H1 (cell line): ENCODE data around the gene SLC2A4. TPM values are rescaled to one million over a fixed set of nuclear protein-coding genes. Genes with fewer than 3 reads are reported as not detected.

Experiments used
- CTCF ChIA-PET: fragments of 300-600 bp; sonication (Branson Sonifier 250); formaldehyde crosslinking; loops from one replicate; lab custom pipeline; 2021; ENCODE audit not compliant: partially characterized antibody; lab: Charles Lee
- POLR2A ChIA-PET: fragments of 300-600 bp; sonication (Branson Sonifier 250); formaldehyde crosslinking; loops from one replicate; lab custom pipeline; 2021; ENCODE audit warnings: inconsistent platforms; ENCODE audit not compliant: partially characterized antibody; lab: Charles Lee
- DNase-seq, 2 experiments: peaks; one replicate each; pipeline versions ENCODE4 v3.0.0 to v3.0.0-alpha.2; 2010 to 2022; ENCODE audit warnings: low spot score in 2 of 2, low read depth in 1 of 2, mixed read lengths in 1 of 2
- FAIRE-seq: peaks from 2 replicates; lab custom pipeline; 2011; peaks lifted over from hg19 to GRCh38; lab: Jason Lieb, UNC
- H2AFZ ChIP-seq: 2 replicates; pipeline ENCODE4 v1.8.1; 2012; ENCODE audit warnings: low read length, inconsistent platforms
- H2AK5ac ChIP-seq: 2 replicates; pipeline ENCODE4 v1.6.1; 2013; ENCODE audit warnings: low read depth, low read length
- H2BK120ac ChIP-seq: replicated peaks from 2 replicates; pipeline ENCODE3; 2013; ENCODE audit warnings: low read depth, low read length, inconsistent platforms
- H2BK12ac ChIP-seq: 2 replicates; pipeline ENCODE4 v1.6.1; 2013; ENCODE audit warnings: low read depth, low read length
- H2BK15ac ChIP-seq: 2 replicates; pipeline ENCODE4 v1.6.1; 2013; ENCODE audit warnings: low read length
- H2BK20ac ChIP-seq: 2 replicates; pipeline ENCODE4 v1.6.1; 2013; ENCODE audit warnings: low read length
- H2BK5ac ChIP-seq: 2 replicates; pipeline ENCODE4 v1.6.1; 2013; ENCODE audit warnings: low read depth, low read length
- H3K14ac ChIP-seq: 2 replicates; pipeline ENCODE4 v1.6.1; 2013; ENCODE audit warnings: inconsistent platforms; ENCODE audit not compliant: insufficient read length
- H3K18ac ChIP-seq: 2 replicates; pipeline ENCODE4 v1.6.1; 2013; ENCODE audit warnings: low read length; ENCODE audit errors: extremely low read depth
- H3K23ac ChIP-seq: 2 replicates; pipeline ENCODE4 v1.6.1; 2013; ENCODE audit warnings: inconsistent platforms; ENCODE audit not compliant: insufficient read length
- H3K23me2 ChIP-seq: 2 replicates; pipeline ENCODE4 v1.6.1; 2013; ENCODE audit warnings: low read depth, low read length
- H3K27ac ChIP-seq: 2 replicates; pipeline ENCODE4 v1.6.1; 2011; ENCODE audit warnings: low read depth, low read length, inconsistent platforms
- H3K27me3 ChIP-seq, 4 experiments: replicated peaks in 1 of 4; 1 replicate in 1 of 4; 2 replicates in 3 of 4; pipeline versions ENCODE4 v1.6.1 to v1.8.1; 2011 to 2013; ENCODE audit warnings: low read length in 3 of 4, mild to moderate bottlenecking in 3 of 4, inconsistent platforms in 2 of 4, mixed read lengths in 2 of 4, moderate library complexity in 1 of 4; ENCODE audit not compliant: control insufficient read depth in 3 of 4, insufficient read depth in 3 of 4; ENCODE audit errors: extremely low read depth in 1 of 4
- H3K36me3 ChIP-seq, 4 experiments: 2 replicates each; pipeline versions ENCODE4 v1.6.1 to v1.8.1; 2011 to 2013; ENCODE audit warnings: mild to moderate bottlenecking in 4 of 4, low read length in 3 of 4, moderate library complexity in 2 of 4, control low read depth in 1 of 4, inconsistent platforms in 1 of 4; ENCODE audit not compliant: insufficient read depth in 4 of 4, control insufficient read depth in 2 of 4
- H3K4ac ChIP-seq: replicated peaks from 2 replicates; pipeline ENCODE3; 2013; ENCODE audit warnings: low read length, low read depth, mixed read lengths, inconsistent platforms; ENCODE audit not compliant: insufficient read length
- H3K4me1 ChIP-seq, 4 experiments: replicated peaks in 1 of 4; 1 replicate in 1 of 4; 2 replicates in 3 of 4; pipeline versions ENCODE4 v1.6.1 to v1.8.1; 2011 to 2013; ENCODE audit warnings: low read length in 3 of 4, inconsistent platforms in 2 of 4, mixed read lengths in 1 of 4; ENCODE audit not compliant: insufficient read depth in 4 of 4, control insufficient read depth in 3 of 4
- H3K4me2 ChIP-seq, 2 experiments: 2 replicates each; pipeline versions ENCODE4 v1.6.1 to v1.8.1; 2011 to 2013; ENCODE audit warnings: low read depth in 2 of 2, low read length in 2 of 2, control low read depth in 1 of 2, inconsistent platforms in 1 of 2, mild to moderate bottlenecking in 1 of 2; ENCODE audit not compliant: insufficient read depth in 1 of 2
- H3K4me3 ChIP-seq, 4 experiments: fragments of 200-600, 300-600 bp in 1 of 4; sonication (generic), shearing (Covaris generic), sonication (Bioruptor Twin) in 1 of 4; 2 replicates each; pipeline versions ENCODE4 v1.5.1 to v1.8.1; 2011 to 2016; ENCODE audit warnings: low read length in 4 of 4, low read depth in 3 of 4, control low read depth in 2 of 4, inconsistent platforms in 2 of 4, mild to moderate bottlenecking in 2 of 4, mixed read lengths in 1 of 4, moderate library complexity in 1 of 4; ENCODE audit not compliant: insufficient read depth in 2 of 4; ENCODE audit errors: extremely low read depth in 1 of 4
- H3K56ac ChIP-seq: replicated peaks from 2 replicates; pipeline ENCODE3; 2013; ENCODE audit warnings: low read depth, mild to moderate bottlenecking, mixed read lengths, low read length, inconsistent platforms; ENCODE audit not compliant: insufficient read length
- H3K79me1 ChIP-seq: 2 replicates; pipeline ENCODE4 v1.6.1; 2013; ENCODE audit warnings: low read depth, low read length, control low read depth
- H3K79me2 ChIP-seq, 2 experiments: 2 replicates each; pipeline versions ENCODE4 v1.6.1 to v1.8.1; 2012 to 2013; ENCODE audit warnings: low read length in 2 of 2, mild to moderate bottlenecking in 2 of 2, inconsistent platforms in 1 of 2; ENCODE audit not compliant: insufficient read depth in 2 of 2, control insufficient read depth in 1 of 2
- H3K9ac ChIP-seq, 4 experiments: replicated peaks in 1 of 4; 1 replicate in 1 of 4; 2 replicates in 3 of 4; pipeline versions ENCODE4 v1.6.1 to v1.8.1; 2011 to 2013; ENCODE audit warnings: low read depth in 3 of 4, low read length in 3 of 4, control low read depth in 2 of 4, mild to moderate bottlenecking in 2 of 4, moderate library complexity in 2 of 4, inconsistent platforms in 1 of 4; ENCODE audit errors: extremely low read depth in 1 of 4
- H3K9me3 ChIP-seq, 2 experiments: 2 replicates each; pipeline versions ENCODE4 v1.6.1 to v1.8.1; 2012 to 2013; ENCODE audit warnings: mild to moderate bottlenecking in 2 of 2, moderate library complexity in 2 of 2, control low read depth in 1 of 2, inconsistent platforms in 1 of 2, low read depth in 1 of 2, low read length in 1 of 2, mixed read lengths in 1 of 2; ENCODE audit not compliant: insufficient read depth in 2 of 2
- H4K20me1 ChIP-seq, 2 experiments: replicated peaks in 1 of 2; 2 replicates each; pipeline versions ENCODE3 to v1.8.1; 2011 to 2013; ENCODE audit warnings: inconsistent platforms in 2 of 2, low read length in 2 of 2, mild to moderate bottlenecking in 1 of 2; ENCODE audit not compliant: insufficient read depth in 2 of 2, control insufficient read depth in 1 of 2
- H4K5ac ChIP-seq: 2 replicates; pipeline ENCODE4 v1.6.1; 2013; ENCODE audit warnings: low read length, low read depth, mixed read lengths, inconsistent platforms; ENCODE audit not compliant: insufficient read length
- H4K8ac ChIP-seq: 2 replicates; pipeline ENCODE4 v1.8.0; 2013; ENCODE audit warnings: mild to moderate bottlenecking, moderate library complexity, low read length, inconsistent platforms; ENCODE audit not compliant: insufficient read depth; ENCODE audit errors: extremely low read depth
- H4K91ac ChIP-seq: replicated peaks from 2 replicates; pipeline ENCODE3; 2013; ENCODE audit warnings: low read length, mixed read lengths, inconsistent platforms; ENCODE audit not compliant: insufficient read length
- ATF2 ChIP-seq: IDR thresholded peaks from 2 replicates; pipeline ENCODE4 v1.6.1; 2012; ENCODE audit warnings: low read length, inconsistent platforms
- ATF3 ChIP-seq: IDR thresholded peaks from 2 replicates; pipeline ENCODE4 v1.6.1; 2011; ENCODE audit warnings: low read depth, mild to moderate bottlenecking, low read length; ENCODE audit not compliant: insufficient read depth
- EZH2 ChIP-seq: fragments of 200-600 bp; sonication (generic); IDR thresholded peaks from 2 replicates; pipeline ENCODE4 v1.7.1; 2012; ENCODE audit warnings: low read depth, mild to moderate bottlenecking, moderate library complexity, low read length, inconsistent platforms; ENCODE audit not compliant: severe bottlenecking
- JUND ChIP-seq: IDR thresholded peaks from 2 replicates; pipeline ENCODE4 v1.6.1; 2011; ENCODE audit warnings: mild to moderate bottlenecking, improper control_type of control experiment, low read length
- RAD21 ChIP-seq, 2 experiments: IDR thresholded peaks in 1 of 2; conservative IDR thresholded peaks in 1 of 2; 2 replicates each; pipeline ENCODE4 v1.6.1; 2011; ENCODE audit warnings: low read depth in 2 of 2, low read length in 2 of 2, improper control_type of control experiment in 1 of 2, inconsistent platforms in 1 of 2, mild to moderate bottlenecking in 1 of 2, moderate library complexity in 1 of 2
- RXRA ChIP-seq: IDR thresholded peaks from 2 replicates; pipeline ENCODE4 v1.6.1; 2011; ENCODE audit warnings: low read depth, mild to moderate bottlenecking, low read length, moderate library complexity; ENCODE audit not compliant: insufficient read depth
- SIX5 ChIP-seq: IDR thresholded peaks from 2 replicates; pipeline ENCODE4 v1.6.1; 2011; ENCODE audit warnings: mild to moderate bottlenecking, low read depth, low read length
- SP4 ChIP-seq: IDR thresholded peaks from 2 replicates; pipeline ENCODE4 v1.6.1; 2012; ENCODE audit warnings: low read length, inconsistent platforms
- TBP ChIP-seq: IDR thresholded peaks from 2 replicates; pipeline ENCODE4 v1.6.1; 2011; ENCODE audit warnings: low read depth, low read length, improper control_type of control experiment
- YY1 ChIP-seq: IDR thresholded peaks from 2 replicates; pipeline ENCODE4 v1.6.1; 2011; ENCODE audit warnings: low read depth, mild to moderate bottlenecking, low read length
- WGBS, 2 experiments: shearing (Covaris generic) in 1 of 2; methylation state at CpG; one replicate each; pipeline versions ENCODE4 v1.1.6 to v1.1.7; 2013 to 2015; ENCODE audit warnings: low lambda C conversion rate in 2 of 2, mixed read lengths in 2 of 2, inconsistent platforms in 1 of 2, low coverage in 1 of 2, missing lambda C conversion rate in 1 of 2; ENCODE audit not compliant: insufficient replicate concordance in 2 of 2, insufficient coverage in 1 of 2, insufficient read length in 1 of 2; ENCODE audit errors: extremely low coverage in 1 of 2, missing lambda C conversion rate in 1 of 2; 5-methylcytosine and 5-hydroxymethylcytosine counted together
- polyA plus RNA-seq, 7 experiments: library from polyadenylated mRNA; depleted of rRNA in 3 of 7; stranded (reverse) in 5 of 7; unstranded in 2 of 7; fragments of >200 nt in 5 of 7; fragments of 200-250 nt in 2 of 7; gene quantifications; 1 replicate in 5 of 7; 2 replicates in 1 of 7; 4 replicates in 1 of 7; pipeline versions ENCODE4 v1.2.1 to v1.2.3, GENCODE V29; 2011 to 2013; ENCODE audit warnings: missing spikeins in 2 of 7, mixed read lengths in 2 of 7
- total RNA-seq: library from RNA; stranded (reverse); fragmentation: NEBNext Ultra II Directional; extraction: Animal tissue kit (Norgen Biotek cat#: 25700); gene quantifications from 2 replicates; pipeline ENCODE4 v1.2.1, GENCODE V29; 2021

The SLC2A4 gene
- total and polyA plus RNA-seq, 2 of the 8 experiments (the other 6 are each of a cell fraction or from before 2014, with no cell fraction given) = 5.7 to 6.9 TPM

GRCh38 chr17:7328009-7328408, 46.5 kb downstream of the SLC2A4 start:
- no peak overlapping the region; a peak in 1 of 7 replicates for H3K9ac ChIP-seq
- H3K56ac ChIP-seq = no peak overlapping the region
- no peak for DNase-seq
- peaks cover 8 to 16% (median 14%) of the 10 kb centered on the region in 4 experiments for H3K36me3 ChIP-seq
- peaks cover 0 to 14% of the 10 kb centered on the region in 2 experiments; a peak in 2 of 4 replicates for H3K79me2 ChIP-seq
- no peaks in the 10 kb centered on the region; a peak in 1 of 7 replicates for H3K27me3 ChIP-seq
- H4K5ac ChIP-seq = no peak overlapping the region
- no peak for FAIRE-seq
- 100% methylated on average over 1 of the region's 1 CpG; no CpG with 5 or more reads in 1 of the 2 experiments for WGBS, 2 experiments
- H3K23me2 ChIP-seq = peaks cover 8% of the 10 kb centered on the region
- peaks cover 2% of the 10 kb centered on the region; the same call in 1 of the 2 replicates for H3K79me1 ChIP-seq
- peak overlapping the region in 3 of 4 experiments; percentile 9 to 75 (median 69); a peak in 5 of 8 replicates for H3K4me3 ChIP-seq
- H3K4me1 ChIP-seq = peaks cover 0 to 19% (median 8%) of the 10 kb centered on the region in 4 experiments; a peak in 6 of 7 replicates
- peaks cover 2 to 6% of the 10 kb centered on the region in 2 experiments for H4K20me1 ChIP-seq
- POLR2A ChIA-PET = interaction anchor here (1.0 to 13.4 kb wide), 4 partner anchors 7 to 248 kb away, joined by 4 to 223 read pairs (median 22); partner anchors contain the start of genes ACAP1 and GPS2
- no peak overlapping the region for H3K27ac ChIP-seq
- no peak overlapping the region for H3K23ac ChIP-seq
- no peak overlapping the region for H2AFZ ChIP-seq
- no peak overlapping the region for H2AK5ac ChIP-seq
- H3K9me3 ChIP-seq = no peaks in the 10 kb centered on the region
- H2BK20ac ChIP-seq = no peak overlapping the region
- H3K18ac ChIP-seq = no peak overlapping the region
- H2BK15ac ChIP-seq = no peak overlapping the region
- no peak overlapping the region for H2BK120ac ChIP-seq
- no peak overlapping the region for H2BK5ac ChIP-seq
- no peak overlapping the region for H3K14ac ChIP-seq
- peak overlapping the region; percentile 96 to 98; a peak in 2 of 4 replicates for H3K4me2 ChIP-seq
- CTCF ChIA-PET = interaction anchor here (1.2 to 9.3 kb wide), 6 partner anchors 7 to 57 kb away, joined by 3 to 167 read pairs (median 7); no protein-coding TSS in a partner anchor
- H4K91ac ChIP-seq = no peak overlapping the region
- H3K4ac ChIP-seq = no peak overlapping the region
- no peak overlapping the region for H4K8ac ChIP-seq
- no peak overlapping the region for H2BK12ac ChIP-seq
- TF ChIP-seq EZH2 = no peak
- no peak for TF ChIP-seq ATF2
- TF ChIP-seq YY1 = no peak
- TF ChIP-seq RAD21 (IDR thresholded peaks at IDR 0.05 in 1 of 2, conservative IDR thresholded peaks at IDR 0.05 in 1 of 2; ENCODE audit: low read depth in 2 of 2, low read length in 2 of 2) = no peak
- TF ChIP-seq ATF3 = no peak
- no peak for TF ChIP-seq JUND
- TF ChIP-seq TBP = no peak
- TF ChIP-seq SP4 = no peak
- no peak for TF ChIP-seq RXRA
- no peak for TF ChIP-seq SIX5
